WTC11 (cell line): ENCODE measurements around the gene FAU. TPM values are rescaled to one million over a fixed set of nuclear protein-coding genes. Genes with fewer than 3 reads are reported as not detected.

Source experiments
- ATAC-seq: fragments of 200-7000 bp; cut with Tn5 transposase; 2 replicates; pipeline ENCODE4 v1.10.0; 2021; ENCODE audit warnings: mild to moderate bottlenecking, moderate library complexity
- CTCF ChIA-PET: fragments of 300-600 bp; sonication (Branson Sonifier 250); formaldehyde crosslinking; loops from one replicate; lab custom pipeline; 2021; ENCODE audit warnings: antibody characterized with exemption; lab: Charles Lee
- POLR2A ChIA-PET: fragments of 350-600 bp; sonication (Branson Sonifier 250); formaldehyde crosslinking; loops from one replicate; lab custom pipeline; 2021; ENCODE audit warnings: antibody characterized with exemption; lab: Charles Lee
- DNase-seq: peaks from one replicate; pipeline ENCODE4 v3.0.0; 2021; ENCODE audit warnings: low spot score
- H3K27ac Mint-ChIP-seq: 2 replicates; pipeline ENCODE4 v1.8.0; 2021; ENCODE audit warnings: mixed read lengths
- H3K27me3 Mint-ChIP-seq: 2 replicates; pipeline ENCODE4 v1.8.0; 2021; ENCODE audit warnings: low read depth, mild to moderate bottlenecking, moderate library complexity, mixed read lengths
- H3K36me3 Mint-ChIP-seq: 2 replicates; pipeline ENCODE4 v1.8.0; 2021; ENCODE audit warnings: mixed read lengths
- H3K4me1 Mint-ChIP-seq: 2 replicates; pipeline ENCODE4 v1.8.0; 2022; ENCODE audit warnings: mixed read lengths
- H3K4me3 Mint-ChIP-seq: 2 replicates; pipeline ENCODE4 v1.8.0; 2021; ENCODE audit warnings: mild to moderate bottlenecking, moderate library complexity, mixed read lengths
- H3K9me3 Mint-ChIP-seq: 2 replicates; pipeline ENCODE4 v1.8.0; 2021; ENCODE audit warnings: mixed read lengths
- CBFB ChIP-seq: sonication (generic); formaldehyde crosslinking; IDR thresholded peaks from 2 replicates; pipeline ENCODE4 v1.8.1; 2022; ENCODE audit warnings: mild to moderate bottlenecking, low read depth, missing genetic modification reagents
- CREM ChIP-seq: sonication (generic); formaldehyde crosslinking; IDR thresholded peaks from 2 replicates; pipeline ENCODE4 v1.8.1; 2022; ENCODE audit warnings: mild to moderate bottlenecking, missing genetic modification reagents, moderate library complexity
- ELF4 ChIP-seq: sonication (generic); formaldehyde crosslinking; IDR thresholded peaks from 2 replicates; pipeline ENCODE4 v1.8.1; 2022; ENCODE audit warnings: low read depth, mild to moderate bottlenecking, moderate library complexity, missing genetic modification reagents
- ETV6 ChIP-seq: sonication (generic); formaldehyde crosslinking; IDR thresholded peaks from 2 replicates; pipeline ENCODE4 v1.8.1; 2022; ENCODE audit warnings: mild to moderate bottlenecking, missing genetic modification reagents
- GTF2I ChIP-seq: fragments of 250-450 bp; sonication (Bioruptor Pico); conservative IDR thresholded peaks from 2 replicates; pipeline ENCODE4 v1.4.0; 2021; ENCODE audit warnings: mild to moderate bottlenecking
- IRF2 ChIP-seq: sonication (generic); formaldehyde crosslinking; IDR thresholded peaks from 2 replicates; pipeline ENCODE4 v1.8.0; 2022; ENCODE audit warnings: low read depth, missing genetic modification reagents, borderline replicate concordance
- JAZF1 ChIP-seq: fragments of 250-450 bp; sonication (Bioruptor Pico); IDR thresholded peaks from 2 replicates; pipeline ENCODE4 v1.9.0; 2021; ENCODE audit warnings: moderate library complexity, mild to moderate bottlenecking, inconsistent platforms
- OVOL2 ChIP-seq: fragments of 250-450 bp; sonication (Bioruptor Pico); IDR thresholded peaks from 2 replicates; pipeline ENCODE4 v1.9.0; 2021; ENCODE audit warnings: mild to moderate bottlenecking, borderline replicate concordance
- SMAD4 ChIP-seq: sonication (generic); formaldehyde crosslinking; IDR thresholded peaks from 2 replicates; pipeline ENCODE4 v1.8.0; 2022; ENCODE audit warnings: mild to moderate bottlenecking, missing genetic modification reagents
- ZNF121 ChIP-seq: sonication (generic); formaldehyde crosslinking; IDR thresholded peaks from 2 replicates; pipeline ENCODE4 v1.8.0; 2023; ENCODE audit warnings: missing genetic modification reagents
- ZNF396 ChIP-seq: fragments of 250-450 bp; sonication (Bioruptor Pico); IDR thresholded peaks from 2 replicates; pipeline ENCODE4 v1.8.0; 2021; ENCODE audit warnings: mild to moderate bottlenecking, moderate library complexity, borderline replicate concordance
- ZNF423 ChIP-seq: fragments of 250-450 bp; sonication (Bioruptor Pico); IDR thresholded peaks from 2 replicates; pipeline ENCODE4 v2.1.2; 2022; ENCODE audit warnings: mild to moderate bottlenecking, moderate library complexity
- ZNF671 ChIP-seq: fragments of 250-450 bp; sonication (Bioruptor Pico); IDR thresholded peaks from 2 replicates; pipeline ENCODE4 v1.8.0; 2021; ENCODE audit warnings: mild to moderate bottlenecking
- total RNA-seq: library from RNA; stranded (reverse); gene quantifications from 3 replicates; pipeline ENCODE4 v1.2.3, GENCODE V29; 2021
- TF ChIP-seq, protein P1 (sequence below): sonication (generic); formaldehyde crosslinking; IDR thresholded peaks from 2 replicates; pipeline ENCODE4 v1.8.0; 2022; ENCODE audit warnings: mild to moderate bottlenecking, missing genetic modification reagents
- TF ChIP-seq, protein P2 (sequence below): sonication (generic); formaldehyde crosslinking; IDR thresholded peaks from 2 replicates; pipeline ENCODE4 v1.8.1; 2023; ENCODE audit warnings: mild to moderate bottlenecking, missing genetic modification reagents
- TF ChIP-seq, protein P3 (sequence below): fragments of 250-450 bp; sonication (Bioruptor Pico); IDR thresholded peaks from 2 replicates; pipeline ENCODE4 v1.9.0; 2021; ENCODE audit warnings: mild to moderate bottlenecking
- TF ChIP-seq, protein P4 (sequence below): fragments of 250-450 bp; sonication (Bioruptor Pico); IDR thresholded peaks from 2 replicates; pipeline ENCODE4 v1.9.0; 2021; ENCODE audit warnings: mild to moderate bottlenecking
- TF ChIP-seq, protein P5 (sequence below): sonication (generic); formaldehyde crosslinking; IDR thresholded peaks from 2 replicates; pipeline ENCODE4 v1.8.0; 2022; ENCODE audit warnings: mild to moderate bottlenecking, missing genetic modification reagents
- TF ChIP-seq, protein P6 (sequence below): sonication (generic); formaldehyde crosslinking; IDR thresholded peaks from 2 replicates; pipeline ENCODE4 v1.8.0; 2023; ENCODE audit warnings: mild to moderate bottlenecking, missing genetic modification reagents
- TF ChIP-seq, protein P7 (sequence below): fragments of 250-450 bp; sonication (Bioruptor Pico); conservative IDR thresholded peaks from 2 replicates; pipeline ENCODE4 v1.9.0; 2021; ENCODE audit warnings: mild to moderate bottlenecking

Gene FAU
- total RNA-seq, 1 experiment from 2014 or later = 991 TPM

DNA sequence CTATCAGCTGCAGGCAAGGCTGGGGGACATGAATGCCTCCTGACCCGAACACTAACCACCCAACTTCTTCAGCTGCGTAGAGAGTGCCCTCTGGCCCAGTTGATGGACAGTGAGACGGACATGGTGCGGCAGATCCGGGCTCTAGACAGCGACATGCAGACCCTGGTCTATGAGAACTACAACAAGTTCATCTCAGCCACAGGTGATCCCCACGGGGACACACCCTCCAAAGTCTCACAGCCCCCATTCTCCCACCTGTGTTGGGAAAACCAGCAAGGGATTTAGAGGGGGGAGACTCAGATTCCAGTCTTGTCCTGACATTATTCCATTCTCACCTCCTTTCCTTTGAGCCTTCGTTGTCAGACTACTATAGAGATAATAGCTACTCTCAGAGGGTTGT, 25.0 kb downstream of the FAU start:
- Mint-ChIP-seq H3K36me3 (peaks cover 8% of the 10 kb centered on the region), H3K9me3 (no peaks in the 10 kb centered on the region), H3K27me3 (no peaks in the 10 kb centered on the region), H3K4me3 (peak overlapping the region; percentile 90), H3K4me1 (peaks cover 6% of the 10 kb centered on the region), H3K27ac (no peak overlapping the region)
- ChIA-PET POLR2A (interaction anchor here (0.6 to 1.6 kb wide), 6 partner anchors 14 to 913 kb away, joined by 3 to 9 read pairs (median 4); partner anchors contain the start of genes BATF2, FAU, MRPL49 and TM7SF2), CTCF (interaction anchor here (0.6 to 9.9 kb wide), 6 partner anchors 15 to 372 kb away, joined by 3 to 104 read pairs (median 4); partner anchors contain the start of genes ARL2, TM7SF2 and ZNHIT2)
- DNase-seq = no peak
- no peak for ATAC-seq
- TF ChIP-seq CBFB (CRISPR knock-in tag) (no peak), ELF4 (CRISPR knock-in tag) (no peak), SMAD4 (CRISPR knock-in tag) (no peak), GTF2I (CRISPR knock-in tag) (no peak), ETV6 (CRISPR knock-in tag) (no peak), ZNF121 (CRISPR knock-in tag) (no peak)
- TF ChIP-seq, protein P1, sequence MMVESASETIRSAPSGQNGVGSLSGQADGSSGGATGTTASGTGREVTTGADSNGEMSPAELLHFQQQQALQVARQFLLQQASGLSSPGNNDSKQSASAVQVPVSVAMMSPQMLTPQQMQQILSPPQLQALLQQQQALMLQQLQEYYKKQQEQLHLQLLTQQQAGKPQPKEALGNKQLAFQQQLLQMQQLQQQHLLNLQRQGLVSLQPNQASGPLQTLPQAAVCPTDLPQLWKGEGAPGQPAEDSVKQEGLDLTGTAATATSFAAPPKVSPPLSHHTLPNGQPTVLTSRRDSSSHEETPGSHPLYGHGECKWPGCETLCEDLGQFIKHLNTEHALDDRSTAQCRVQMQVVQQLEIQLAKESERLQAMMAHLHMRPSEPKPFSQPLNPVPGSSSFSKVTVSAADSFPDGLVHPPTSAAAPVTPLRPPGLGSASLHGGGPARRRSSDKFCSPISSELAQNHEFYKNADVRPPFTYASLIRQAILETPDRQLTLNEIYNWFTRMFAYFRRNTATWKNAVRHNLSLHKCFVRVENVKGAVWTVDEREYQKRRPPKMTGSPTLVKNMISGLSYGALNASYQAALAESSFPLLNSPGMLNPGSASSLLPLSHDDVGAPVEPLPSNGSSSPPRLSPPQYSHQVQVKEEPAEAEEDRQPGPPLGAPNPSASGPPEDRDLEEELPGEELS (CRISPR knock-in tag) = no peak
- TF ChIP-seq, protein P2, sequence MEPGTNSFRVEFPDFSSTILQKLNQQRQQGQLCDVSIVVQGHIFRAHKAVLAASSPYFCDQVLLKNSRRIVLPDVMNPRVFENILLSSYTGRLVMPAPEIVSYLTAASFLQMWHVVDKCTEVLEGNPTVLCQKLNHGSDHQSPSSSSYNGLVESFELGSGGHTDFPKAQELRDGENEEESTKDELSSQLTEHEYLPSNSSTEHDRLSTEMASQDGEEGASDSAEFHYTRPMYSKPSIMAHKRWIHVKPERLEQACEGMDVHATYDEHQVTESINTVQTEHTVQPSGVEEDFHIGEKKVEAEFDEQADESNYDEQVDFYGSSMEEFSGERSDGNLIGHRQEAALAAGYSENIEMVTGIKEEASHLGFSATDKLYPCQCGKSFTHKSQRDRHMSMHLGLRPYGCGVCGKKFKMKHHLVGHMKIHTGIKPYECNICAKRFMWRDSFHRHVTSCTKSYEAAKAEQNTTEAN (CRISPR knock-in tag) = no peak

DNA sequence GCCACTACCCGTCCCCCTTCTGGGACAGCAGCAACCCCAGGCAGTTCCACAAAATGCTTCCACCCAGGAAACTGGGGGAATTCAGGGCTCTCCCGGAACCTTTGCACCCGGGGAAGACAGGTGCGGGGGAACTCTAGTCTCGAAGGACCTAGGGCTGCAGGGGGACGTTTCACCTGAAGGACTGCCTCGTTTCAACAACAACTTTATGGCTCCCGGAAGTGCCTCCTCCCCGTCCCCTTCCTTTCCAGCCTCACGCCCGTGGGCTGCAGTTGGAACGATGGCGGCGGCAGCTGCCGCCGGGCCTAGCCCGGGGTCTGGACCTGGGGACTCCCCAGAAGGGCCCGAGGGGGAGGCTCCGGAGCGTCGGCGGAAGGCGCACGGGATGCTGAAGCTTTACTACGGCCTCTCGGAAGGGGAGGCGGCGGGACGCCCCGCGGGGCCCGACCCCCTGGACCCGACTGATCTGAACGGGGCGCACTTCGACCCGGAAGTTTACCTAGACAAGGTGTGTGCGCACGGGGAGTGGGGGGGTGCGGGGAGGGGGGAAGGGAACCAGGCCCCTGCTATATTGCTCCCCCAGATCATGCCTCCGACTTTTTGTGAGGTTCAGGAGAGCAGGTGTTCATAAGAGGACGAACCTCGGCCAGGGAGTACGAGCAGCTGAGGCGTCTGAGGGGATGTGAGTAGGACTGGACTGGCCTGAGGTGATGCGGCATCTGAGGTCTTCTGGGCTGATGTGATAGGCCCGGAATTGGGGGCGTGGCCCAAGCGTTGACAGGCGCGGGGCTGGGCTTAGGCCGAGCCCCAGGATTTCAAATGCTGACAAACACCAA, 25.7 kb downstream of the FAU start, which contains the start of gene VPS51:
VPS51 (plus strand) TSS at position 241 of the 833 bp plus-strand sequence; CDS start at position 278, 37 bp downstream.
- ChIA-PET POLR2A (interaction anchor here (0.6 to 1.6 kb wide), 6 partner anchors 15 to 912 kb away, joined by 3 to 9 read pairs (median 4); partner anchors contain the start of genes BATF2, FAU, MRPL49 and TM7SF2), CTCF (interaction anchor here (0.6 to 9.9 kb wide), 7 partner anchors 15 to 371 kb away, joined by 3 to 104 read pairs (median 3); partner anchors contain the start of genes ARL2, SNX15, TM7SF2 and ZNHIT2)
- Mint-ChIP-seq H3K27me3 (no peaks in the 10 kb centered on the region), H3K9me3 (no peaks in the 10 kb centered on the region), H3K36me3 (peaks cover 8% of the 10 kb centered on the region), H3K4me1 (peaks cover 6% of the 10 kb centered on the region), H3K4me3 (peak within 1 kb of the TSS; percentile 90), H3K27ac (peak within 1 kb of the TSS; percentile 99)
- ATAC-seq (peak; percentile 98), DNase-seq (peak; percentile 91)
- TF ChIP-seq, protein P3, sequence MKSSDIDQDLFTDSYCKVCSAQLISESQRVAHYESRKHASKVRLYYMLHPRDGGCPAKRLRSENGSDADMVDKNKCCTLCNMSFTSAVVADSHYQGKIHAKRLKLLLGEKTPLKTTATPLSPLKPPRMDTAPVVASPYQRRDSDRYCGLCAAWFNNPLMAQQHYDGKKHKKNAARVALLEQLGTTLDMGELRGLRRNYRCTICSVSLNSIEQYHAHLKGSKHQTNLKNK (CRISPR knock-in tag) = no peak
- no peak for TF ChIP-seq ZNF396 (CRISPR knock-in tag)
- peak; percentile 81 for TF ChIP-seq CREM (CRISPR knock-in tag)
- peak; percentile 79; the same call in 1 of the 2 replicates for TF ChIP-seq OVOL2 (CRISPR knock-in tag)
- TF ChIP-seq JAZF1 (CRISPR knock-in tag) = no peak
- no peak for TF ChIP-seq ZNF121 (CRISPR knock-in tag)
- 0 out of 2 replicates have a peak, but pooled peaks have one; percentile 22 for TF ChIP-seq ZNF671 (CRISPR knock-in tag)
- TF ChIP-seq, protein P4, sequence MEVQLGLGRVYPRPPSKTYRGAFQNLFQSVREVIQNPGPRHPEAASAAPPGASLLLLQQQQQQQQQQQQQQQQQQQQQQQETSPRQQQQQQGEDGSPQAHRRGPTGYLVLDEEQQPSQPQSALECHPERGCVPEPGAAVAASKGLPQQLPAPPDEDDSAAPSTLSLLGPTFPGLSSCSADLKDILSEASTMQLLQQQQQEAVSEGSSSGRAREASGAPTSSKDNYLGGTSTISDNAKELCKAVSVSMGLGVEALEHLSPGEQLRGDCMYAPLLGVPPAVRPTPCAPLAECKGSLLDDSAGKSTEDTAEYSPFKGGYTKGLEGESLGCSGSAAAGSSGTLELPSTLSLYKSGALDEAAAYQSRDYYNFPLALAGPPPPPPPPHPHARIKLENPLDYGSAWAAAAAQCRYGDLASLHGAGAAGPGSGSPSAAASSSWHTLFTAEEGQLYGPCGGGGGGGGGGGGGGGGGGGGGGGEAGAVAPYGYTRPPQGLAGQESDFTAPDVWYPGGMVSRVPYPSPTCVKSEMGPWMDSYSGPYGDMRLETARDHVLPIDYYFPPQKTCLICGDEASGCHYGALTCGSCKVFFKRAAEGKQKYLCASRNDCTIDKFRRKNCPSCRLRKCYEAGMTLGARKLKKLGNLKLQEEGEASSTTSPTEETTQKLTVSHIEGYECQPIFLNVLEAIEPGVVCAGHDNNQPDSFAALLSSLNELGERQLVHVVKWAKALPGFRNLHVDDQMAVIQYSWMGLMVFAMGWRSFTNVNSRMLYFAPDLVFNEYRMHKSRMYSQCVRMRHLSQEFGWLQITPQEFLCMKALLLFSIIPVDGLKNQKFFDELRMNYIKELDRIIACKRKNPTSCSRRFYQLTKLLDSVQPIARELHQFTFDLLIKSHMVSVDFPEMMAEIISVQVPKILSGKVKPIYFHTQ (CRISPR knock-in tag) = peak; percentile 11; the same call in 1 of the 2 replicates
- TF ChIP-seq ZNF423 (CRISPR knock-in tag) = peak; percentile 18; the same call in 1 of the 2 replicates
- no peak for TF ChIP-seq IRF2 (CRISPR knock-in tag)
- TF ChIP-seq, protein P5, sequence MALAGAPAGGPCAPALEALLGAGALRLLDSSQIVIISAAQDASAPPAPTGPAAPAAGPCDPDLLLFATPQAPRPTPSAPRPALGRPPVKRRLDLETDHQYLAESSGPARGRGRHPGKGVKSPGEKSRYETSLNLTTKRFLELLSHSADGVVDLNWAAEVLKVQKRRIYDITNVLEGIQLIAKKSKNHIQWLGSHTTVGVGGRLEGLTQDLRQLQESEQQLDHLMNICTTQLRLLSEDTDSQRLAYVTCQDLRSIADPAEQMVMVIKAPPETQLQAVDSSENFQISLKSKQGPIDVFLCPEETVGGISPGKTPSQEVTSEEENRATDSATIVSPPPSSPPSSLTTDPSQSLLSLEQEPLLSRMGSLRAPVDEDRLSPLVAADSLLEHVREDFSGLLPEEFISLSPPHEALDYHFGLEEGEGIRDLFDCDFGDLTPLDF (CRISPR knock-in tag) = no peak
- TF ChIP-seq, protein P6, sequence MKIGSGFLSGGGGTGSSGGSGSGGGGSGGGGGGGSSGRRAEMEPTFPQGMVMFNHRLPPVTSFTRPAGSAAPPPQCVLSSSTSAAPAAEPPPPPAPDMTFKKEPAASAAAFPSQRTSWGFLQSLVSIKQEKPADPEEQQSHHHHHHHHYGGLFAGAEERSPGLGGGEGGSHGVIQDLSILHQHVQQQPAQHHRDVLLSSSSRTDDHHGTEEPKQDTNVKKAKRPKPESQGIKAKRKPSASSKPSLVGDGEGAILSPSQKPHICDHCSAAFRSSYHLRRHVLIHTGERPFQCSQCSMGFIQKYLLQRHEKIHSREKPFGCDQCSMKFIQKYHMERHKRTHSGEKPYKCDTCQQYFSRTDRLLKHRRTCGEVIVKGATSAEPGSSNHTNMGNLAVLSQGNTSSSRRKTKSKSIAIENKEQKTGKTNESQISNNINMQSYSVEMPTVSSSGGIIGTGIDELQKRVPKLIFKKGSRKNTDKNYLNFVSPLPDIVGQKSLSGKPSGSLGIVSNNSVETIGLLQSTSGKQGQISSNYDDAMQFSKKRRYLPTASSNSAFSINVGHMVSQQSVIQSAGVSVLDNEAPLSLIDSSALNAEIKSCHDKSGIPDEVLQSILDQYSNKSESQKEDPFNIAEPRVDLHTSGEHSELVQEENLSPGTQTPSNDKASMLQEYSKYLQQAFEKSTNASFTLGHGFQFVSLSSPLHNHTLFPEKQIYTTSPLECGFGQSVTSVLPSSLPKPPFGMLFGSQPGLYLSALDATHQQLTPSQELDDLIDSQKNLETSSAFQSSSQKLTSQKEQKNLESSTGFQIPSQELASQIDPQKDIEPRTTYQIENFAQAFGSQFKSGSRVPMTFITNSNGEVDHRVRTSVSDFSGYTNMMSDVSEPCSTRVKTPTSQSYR (CRISPR knock-in tag) = no peak
- peak; percentile 85; the same call in 1 of the 2 replicates for TF ChIP-seq ETV6 (CRISPR knock-in tag)
- TF ChIP-seq, protein P7, sequence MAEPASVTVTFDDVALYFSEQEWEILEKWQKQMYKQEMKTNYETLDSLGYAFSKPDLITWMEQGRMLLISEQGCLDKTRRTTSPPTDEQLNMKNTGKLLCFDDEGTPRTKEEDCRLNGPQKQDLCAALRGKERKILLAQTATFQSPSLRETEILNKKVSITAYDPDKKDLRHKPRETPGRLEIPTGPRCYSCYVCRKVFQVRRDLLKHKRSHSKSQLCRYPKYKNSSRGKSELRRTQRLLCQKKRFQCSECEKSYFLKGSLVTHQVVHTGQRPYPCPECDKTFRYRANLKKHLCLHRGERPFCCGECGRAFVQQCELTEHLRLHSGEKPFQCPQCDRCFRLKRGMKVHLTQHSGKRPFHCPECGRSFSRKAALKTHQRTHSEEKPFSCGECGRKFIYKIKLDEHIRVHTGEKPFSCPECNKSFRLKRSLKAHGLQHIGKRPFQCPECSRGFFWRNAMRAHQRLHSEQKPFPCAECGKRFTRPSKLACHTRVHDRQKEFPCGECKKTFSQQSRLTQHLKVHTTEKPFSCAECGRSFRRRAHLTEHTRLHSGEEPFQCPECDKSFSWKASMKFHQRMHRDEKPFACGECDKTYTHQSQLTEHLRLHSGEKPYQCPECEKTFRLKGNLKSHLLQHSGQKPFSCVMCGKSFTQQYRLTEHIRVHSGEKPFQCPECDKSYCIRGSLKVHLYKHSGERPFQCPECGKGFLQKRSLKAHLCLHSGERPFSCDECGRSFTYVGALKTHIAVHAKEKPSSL (CRISPR knock-in tag) = no peak
